Activated CD4-positive, alpha-beta T cell treated with anti-CD3 and anti-CD28 coated beads, Interleukin-2, amount 10 ng/mL, durations not matched to agents 24 days and 14 days (primary cell): ENCODE data around the gene CUZD1. TPM values are rescaled to one million over a fixed set of nuclear protein-coding genes. Genes with fewer than 3 reads are reported as not detected.
"Not testable (repeated sequence)": the region's sequence is repeated elsewhere in the genome, so short reads cannot be mapped to it uniquely, and the experiment has no call there.

Source experiments
- DNase-seq: peaks from one replicate; pipeline ENCODE4 v3.0.0; 2022
- H3K27ac Mint-ChIP-seq: one replicate; pipeline ENCODE4 v1.8.0; 2022; ENCODE audit warnings: mild to moderate bottlenecking, mixed read lengths
- H3K27me3 Mint-ChIP-seq: one replicate; pipeline ENCODE4 v1.8.0; 2022; ENCODE audit warnings: mixed read lengths
- H3K36me3 Mint-ChIP-seq: one replicate; pipeline ENCODE4 v1.8.0; 2022; ENCODE audit warnings: low read depth, mild to moderate bottlenecking, mixed read lengths
- H3K4me1 Mint-ChIP-seq: one replicate; pipeline ENCODE4 v1.8.0; 2021; ENCODE audit warnings: mixed read lengths
- H3K4me3 Mint-ChIP-seq: one replicate; pipeline ENCODE4 v1.8.0; 2022; ENCODE audit warnings: mild to moderate bottlenecking, moderate library complexity, mixed read lengths
- H3K9me3 Mint-ChIP-seq: one replicate; pipeline ENCODE4 v1.8.0; 2021; ENCODE audit warnings: mixed read lengths
- intact Hi-C: fragments of 100-400 bp; cut with micrococcal nuclease; formaldehyde crosslinking; loops from one replicate; pipeline ENCODE4 v1.15.1; 2023
- total RNA-seq: library from RNA; stranded (reverse); gene quantifications from 2 replicates; pipeline ENCODE4 v1.2.3, GENCODE V29; 2022

Gene CUZD1
- total RNA-seq, 1 donor from 2014 or later: 3.1 TPM

GRCh38 chr10:122864901-122865300 is 19.2 kb upstream of the CUZD1 start:
- Mint-ChIP-seq H3K4me3 (no peak overlapping the region), H3K36me3 (peaks cover 23% of the 10 kb centered on the region), H3K27ac (no peak overlapping the region), H3K4me1 (peaks cover 8% of the 10 kb centered on the region), H3K9me3 (no peaks in the 10 kb centered on the region), H3K27me3 (no peaks in the 10 kb centered on the region)
- intact Hi-C loops: no loop called here
- DNase-seq: no peak

DNA sequence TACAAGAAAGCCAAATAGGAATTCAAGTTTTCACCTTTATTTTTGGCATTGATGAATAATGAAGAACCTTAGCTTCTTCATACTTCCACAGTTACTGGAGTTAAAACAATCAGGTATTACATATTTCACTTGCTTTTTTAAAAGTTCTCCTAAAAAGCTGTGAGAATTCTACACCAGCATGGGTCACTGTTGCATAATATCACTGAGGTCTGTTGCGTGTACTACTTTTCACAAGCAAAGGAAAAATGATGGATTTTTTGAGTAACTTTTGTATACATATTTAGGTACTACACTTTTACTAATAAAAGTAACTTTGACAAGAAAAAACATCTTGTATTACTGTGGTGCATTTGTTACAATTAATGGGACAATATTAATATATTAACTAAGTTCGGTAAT is 18.5 kb upstream of the CUZD1 start:
- Mint-ChIP-seq H3K4me1 (peaks cover 5% of the 10 kb centered on the region), H3K27ac (no peak overlapping the region), H3K9me3 (no peaks in the 10 kb centered on the region), H3K27me3 (no peaks in the 10 kb centered on the region), H3K4me3 (no peak overlapping the region), H3K36me3 (peaks cover 16% of the 10 kb centered on the region)
- intact Hi-C loops: no loop called here
- DNase-seq: no peak

- H3K4me1 Mint-ChIP-seq: peaks cover 5% of the 10 kb centered on the region
- H3K27me3 Mint-ChIP-seq: no peaks in the 10 kb centered on the region
- H3K36me3 Mint-ChIP-seq: peaks cover 18% of the 10 kb centered on the region
- no peak overlapping the region for H3K4me3 Mint-ChIP-seq
- H3K27ac Mint-ChIP-seq: no peak overlapping the region
- DNase-seq: no peak
- H3K9me3 Mint-ChIP-seq: no peaks in the 10 kb centered on the region
- intact Hi-C loops: no loop called here
These were observed 17.8 kb upstream of the CUZD1 start for GRCh38 chr10:122863216-122864193.

- Mint-ChIP-seq H3K9me3 (no peaks in the 10 kb centered on the region), H3K4me1 (peaks cover 7% of the 10 kb centered on the region)
- intact Hi-C loops: no loop called here
These were observed 16.1 kb upstream of the CUZD1 start for GRCh38 chr10:122861711-122862161.

DNA sequence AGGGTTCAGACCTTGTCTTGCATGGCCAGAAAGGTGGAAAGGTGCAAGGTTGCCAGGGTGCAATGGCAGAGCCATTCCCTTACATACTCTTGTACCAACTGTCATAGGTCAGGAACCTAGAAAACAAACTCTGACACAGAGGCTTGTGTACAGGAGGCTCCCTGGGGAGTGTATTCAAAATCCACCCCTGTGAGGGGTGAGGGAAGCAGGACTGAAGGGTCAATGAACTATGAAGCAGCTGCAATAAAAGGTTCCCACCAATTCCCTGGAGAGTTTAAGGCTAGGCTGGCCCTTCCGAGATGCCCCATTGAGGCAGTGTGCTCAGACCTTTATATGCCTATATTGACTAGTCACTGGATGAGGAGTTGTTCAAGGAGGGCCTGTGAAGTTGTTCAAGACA is 13.9 kb upstream of the CUZD1 start:
- no peaks in the 10 kb centered on the region for H3K27me3 Mint-ChIP-seq
- no peak overlapping the region for H3K27ac Mint-ChIP-seq
- no peaks in the 10 kb centered on the region for H3K9me3 Mint-ChIP-seq
- no peak overlapping the region for H3K4me3 Mint-ChIP-seq
- H3K4me1 Mint-ChIP-seq: peaks cover 15% of the 10 kb centered on the region
- peaks cover 26% of the 10 kb centered on the region for H3K36me3 Mint-ChIP-seq
- no peak for DNase-seq
- intact Hi-C loops: no loop called here

More at GRCh38 chr10:122861711-122862161, 16.1 kb upstream of the CUZD1 start:
- Mint-ChIP-seq H3K4me3 (no peak overlapping the region), H3K36me3 (peaks cover 17% of the 10 kb centered on the region), H3K27ac (no peak overlapping the region), H3K27me3 (no peaks in the 10 kb centered on the region)
- no peak for DNase-seq

- DNase-seq, H3K4me3 Mint-ChIP-seq: not testable (repeated sequence)
These were observed 12.4 kb upstream of the CUZD1 start for GRCh38 chr10:122858042-122858441.

DNA sequence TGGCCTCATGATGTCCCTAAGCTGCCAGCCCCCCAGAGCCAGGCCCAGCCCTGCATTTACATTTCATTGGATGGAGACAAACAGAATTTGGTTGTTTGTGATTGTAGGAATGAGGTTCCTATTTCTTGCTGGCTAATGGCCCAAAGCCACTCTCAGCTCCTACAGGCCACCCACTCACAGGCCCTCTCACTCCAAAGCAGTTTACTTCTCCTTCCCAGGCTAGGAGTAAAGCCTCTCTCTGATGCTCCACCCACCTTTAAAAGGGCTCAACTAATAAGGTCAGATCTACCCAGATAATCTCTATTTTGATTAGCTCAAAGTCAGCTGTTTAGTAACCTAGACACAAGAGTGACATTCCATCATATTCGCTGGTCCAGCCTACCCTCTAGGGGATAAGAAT is 11.2 kb upstream of the CUZD1 start:
- intact Hi-C loops: no loop called here
- Mint-ChIP-seq H3K27ac (peak overlapping the region; percentile 4), H3K4me1 (peaks cover 28% of the 10 kb centered on the region), H3K9me3 (no peaks in the 10 kb centered on the region), H3K36me3 (peaks cover 45% of the 10 kb centered on the region), H3K4me3 (no peak overlapping the region), H3K27me3 (no peaks in the 10 kb centered on the region)
- no peak for DNase-seq

More at GRCh38 chr10:122858042-122858441, 12.4 kb upstream of the CUZD1 start:
- H3K27me3 Mint-ChIP-seq, H3K9me3 Mint-ChIP-seq, intact Hi-C loops, H3K27ac Mint-ChIP-seq: not testable (repeated sequence)
- Mint-ChIP-seq H3K36me3 (peaks cover 39% of the 10 kb centered on the region), H3K4me1 (peaks cover 26% of the 10 kb centered on the region)

DNA sequence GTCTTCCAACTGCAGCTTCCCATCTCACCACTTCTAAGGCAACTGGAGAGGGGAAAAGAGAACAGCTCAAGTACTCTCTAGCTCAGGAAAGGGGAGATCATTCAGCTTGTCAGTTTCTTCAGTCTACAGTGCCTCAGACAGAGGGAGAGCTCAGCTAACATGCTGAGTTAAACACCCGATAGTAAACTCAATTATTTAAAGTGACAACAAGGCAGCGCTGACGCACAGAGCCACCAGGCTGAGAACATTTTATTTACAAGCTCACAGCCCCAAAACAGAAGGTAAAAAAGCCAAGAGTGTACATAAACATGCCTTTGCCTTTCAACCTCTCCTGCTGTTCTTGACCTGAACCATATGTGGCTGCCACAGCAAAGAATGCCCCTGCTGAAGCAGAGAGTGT is 10.1 kb upstream of the CUZD1 start:
- Mint-ChIP-seq H3K27ac (no peak overlapping the region), H3K36me3 (peaks cover 51% of the 10 kb centered on the region), H3K27me3 (no peaks in the 10 kb centered on the region), H3K4me1 (peaks cover 25% of the 10 kb centered on the region), H3K4me3 (no peak overlapping the region), H3K9me3 (no peaks in the 10 kb centered on the region)
- no peak for DNase-seq
- intact Hi-C loops: no loop called here

DNA sequence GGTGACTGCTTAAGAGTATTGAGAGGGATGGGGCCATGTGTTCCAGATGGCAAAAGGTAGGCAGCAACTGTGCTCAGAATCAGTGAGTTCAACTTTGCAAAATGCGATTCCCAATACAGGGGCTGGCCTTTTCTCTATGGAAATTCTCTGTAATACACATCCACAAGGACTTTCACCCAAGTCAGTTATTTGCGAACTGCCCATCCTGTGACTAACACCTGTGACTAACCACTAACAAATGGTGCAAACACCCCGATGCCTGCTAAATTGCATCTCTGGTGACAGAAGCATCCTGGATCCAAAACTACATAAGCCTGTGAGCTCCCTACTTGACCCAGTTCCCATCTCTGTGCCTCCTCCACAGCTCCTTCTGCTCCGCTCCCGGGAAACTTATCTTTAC is 9.0 kb upstream of the CUZD1 start:
- H3K9me3 Mint-ChIP-seq: no peaks in the 10 kb centered on the region
- no peak overlapping the region for H3K27ac Mint-ChIP-seq
- no peak for DNase-seq
- H3K36me3 Mint-ChIP-seq: peaks cover 59% of the 10 kb centered on the region
- intact Hi-C loops: no loop called here
- no peaks in the 10 kb centered on the region for H3K27me3 Mint-ChIP-seq
- peaks cover 25% of the 10 kb centered on the region for H3K4me1 Mint-ChIP-seq
- no peak overlapping the region for H3K4me3 Mint-ChIP-seq

DNA sequence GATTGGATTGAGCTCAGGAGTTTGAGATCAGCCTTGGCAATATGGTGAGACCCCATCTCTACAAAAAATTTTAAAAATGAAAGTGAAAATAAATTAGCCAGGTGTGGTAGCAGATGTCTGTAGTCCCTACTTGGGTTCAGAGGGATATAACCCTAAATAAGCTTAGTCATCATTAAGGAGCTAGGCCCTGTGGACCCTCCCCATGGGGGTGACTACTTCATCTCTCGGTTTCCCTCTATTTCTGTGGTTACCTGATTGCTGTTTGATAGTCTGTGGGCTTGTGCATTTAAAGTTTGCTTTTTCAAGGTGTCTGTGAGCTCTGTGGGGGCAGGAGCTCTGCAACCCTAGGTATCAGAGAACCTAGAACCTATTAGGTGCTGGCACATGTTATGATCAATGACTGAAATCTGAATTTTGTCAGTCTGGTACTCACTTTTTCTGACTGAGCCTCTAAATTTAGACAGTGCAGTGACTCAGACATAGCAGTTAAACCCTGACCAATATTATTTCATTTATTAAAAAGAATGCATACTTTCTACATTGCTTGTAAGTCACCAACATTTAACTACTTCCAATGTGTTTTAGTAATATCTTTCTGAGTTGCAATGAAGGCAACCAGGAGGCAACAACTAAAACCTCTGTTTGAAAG is 8.1 kb upstream of the CUZD1 start:
- H3K4me1 Mint-ChIP-seq: peaks cover 25% of the 10 kb centered on the region
- intact Hi-C loops: no loop called here
- peak; percentile 50 for DNase-seq
- peaks cover 58% of the 10 kb centered on the region for H3K36me3 Mint-ChIP-seq
- H3K4me3 Mint-ChIP-seq: no peak overlapping the region
- H3K27me3 Mint-ChIP-seq: no peaks in the 10 kb centered on the region
- H3K9me3 Mint-ChIP-seq: no peaks in the 10 kb centered on the region
- H3K27ac Mint-ChIP-seq: peak overlapping the region; percentile 39

- H3K4me1 Mint-ChIP-seq: peaks cover 28% of the 10 kb centered on the region
- H3K27me3 Mint-ChIP-seq: no peaks in the 10 kb centered on the region
- DNase-seq: no peak
- H3K36me3 Mint-ChIP-seq: peaks cover 57% of the 10 kb centered on the region
- H3K9me3 Mint-ChIP-seq: no peaks in the 10 kb centered on the region
- intact Hi-C loops: no loop called here
- H3K4me3 Mint-ChIP-seq: no peak overlapping the region
- no peak overlapping the region for H3K27ac Mint-ChIP-seq
These were observed 6.6 kb upstream of the CUZD1 start for GRCh38 chr10:122852261-122852660.

GRCh38 chr10:122850705-122851640 is 5.3 kb upstream of the CUZD1 start:
- no peaks in the 10 kb centered on the region for H3K27me3 Mint-ChIP-seq
- DNase-seq: no peak
- intact Hi-C loops: no loop called here
- H3K4me3 Mint-ChIP-seq: no peak overlapping the region
- H3K36me3 Mint-ChIP-seq: peaks cover 61% of the 10 kb centered on the region
- H3K4me1 Mint-ChIP-seq: peaks cover 26% of the 10 kb centered on the region
- H3K9me3 Mint-ChIP-seq: peaks cover 3% of the 10 kb centered on the region
- no peak overlapping the region for H3K27ac Mint-ChIP-seq

- intact Hi-C loops: no loop called here
- Mint-ChIP-seq H3K4me3 (no peak overlapping the region), H3K27me3 (no peaks in the 10 kb centered on the region), H3K9me3 (peaks cover 3% of the 10 kb centered on the region), H3K4me1 (peaks cover 23% of the 10 kb centered on the region), H3K36me3 (peaks cover 59% of the 10 kb centered on the region), H3K27ac (peak overlapping the region; percentile 18)
- no peak for DNase-seq
These were observed 4.4 kb upstream of the CUZD1 start for GRCh38 chr10:122849900-122850605.
